CD4-positive, alpha-beta T cell treated with Interleukin-17A for 4 hours (primary cell): Measurements from ENCODE around the gene YIPF3.
A peak's percentile ranks its signal among the peaks of the same experiment; 100 is the strongest.
"Not testable (repeated sequence)": the region's sequence is repeated elsewhere in the genome, so short reads cannot be mapped to it uniquely, and the experiment has no call there.

Source experiments
- DNase-seq: peaks from one replicate; pipeline ENCODE4 v3.0.0-alpha.2; 2020; ENCODE audit warnings: mixed read lengths

The YIPF3 gene

DNA sequence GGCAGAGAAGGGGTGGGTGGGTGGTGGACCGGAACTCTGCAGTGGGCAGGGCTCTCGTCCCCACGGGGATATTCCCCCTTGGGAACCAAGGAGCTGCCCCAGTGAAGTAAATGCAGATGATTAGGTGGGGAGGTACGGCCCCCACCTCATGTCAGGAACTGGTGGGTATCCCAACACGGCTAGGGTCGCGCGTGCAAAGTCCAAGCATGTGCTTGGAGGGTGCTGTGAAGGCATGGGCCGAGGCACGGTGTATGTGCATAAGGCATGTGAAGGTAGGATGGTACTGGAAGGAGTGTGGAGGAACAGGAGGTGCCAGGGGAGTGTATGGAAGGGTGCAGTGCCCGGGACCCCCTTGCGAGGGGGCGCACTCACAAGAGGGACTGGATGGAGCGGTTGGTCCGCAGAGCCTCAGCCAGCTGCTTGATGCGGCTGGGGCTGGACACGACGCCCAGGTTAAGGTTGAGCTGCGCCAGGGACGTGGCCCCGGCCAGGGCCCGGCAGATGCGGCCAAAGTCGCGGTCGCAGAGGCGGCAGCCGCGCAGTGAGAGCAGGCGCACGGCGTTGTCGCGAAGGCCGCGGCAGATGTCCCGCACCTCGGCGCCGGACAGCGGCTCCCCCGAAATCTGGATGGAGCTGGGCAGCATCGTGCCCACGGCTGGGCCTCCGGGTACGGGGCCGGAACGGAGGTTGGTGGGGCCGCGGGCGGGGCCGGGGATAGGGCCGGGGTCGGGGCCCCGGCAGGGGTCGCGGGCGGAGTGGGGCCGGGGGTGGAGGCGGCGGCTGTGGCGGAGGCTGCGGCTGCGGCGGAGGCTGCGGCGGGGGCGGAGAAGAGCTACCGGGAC is 7.4 kb downstream of the YIPF3 start:
- no peak for DNase-seq

- no peak for DNase-seq
Measured at GRCh38 chr6:43508481-43509141, 8.1 kb downstream of the YIPF3 start.

GRCh38 chr6:43506667-43507471 is 9.9 kb downstream of the YIPF3 start:
- DNase-seq, result peak; percentile 86

GRCh38 chr6:43506171-43506570 is 10.6 kb downstream of the YIPF3 start:
- DNase-seq, result no peak

- no peak for DNase-seq
Measured at GRCh38 chr6:43505718-43506117, 11.0 kb downstream of the YIPF3 start.

- no peak for DNase-seq
Measured at GRCh38 chr6:43504756-43505593, 11.8 kb downstream of the YIPF3 start.

GRCh38 chr6:43503443-43503842 is 13.3 kb downstream of the YIPF3 start:
- DNase-seq, result no peak

DNA sequence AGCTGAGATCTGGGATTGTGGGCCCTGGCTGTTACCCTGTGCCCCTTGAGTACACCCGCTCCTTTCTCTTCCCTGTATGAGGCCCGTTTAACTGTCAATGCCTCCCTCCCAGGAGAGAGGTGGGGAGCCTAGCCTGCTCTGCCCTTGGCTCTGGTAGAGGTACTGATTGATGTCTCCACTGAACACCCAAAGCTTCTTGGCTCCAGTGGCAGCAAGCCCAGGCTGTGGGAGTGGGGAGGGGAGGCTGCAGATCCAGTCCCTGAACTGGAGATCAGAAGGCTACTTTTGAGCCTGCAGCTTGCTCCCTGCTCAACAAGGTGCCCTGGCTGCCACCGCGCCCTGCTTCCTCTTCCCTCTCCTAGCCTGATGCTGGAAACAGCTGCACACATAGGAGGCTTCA is 14.1 kb downstream of the YIPF3 start:
- no peak for DNase-seq

- DNase-seq, result no peak
Measured at GRCh38 chr6:43500921-43501320, 15.8 kb downstream of the YIPF3 start.

- no peak for DNase-seq
Measured at GRCh38 chr6:43499028-43499815, 17.5 kb downstream of the YIPF3 start.

- DNase-seq, result not testable (repeated sequence)
Measured at GRCh38 chr6:43498291-43498690, 18.4 kb downstream of the YIPF3 start.

- no peak for DNase-seq
Measured at GRCh38 chr6:43497689-43498088, 19.0 kb downstream of the YIPF3 start.

GRCh38 chr6:43497129-43497396 is 19.7 kb downstream of the YIPF3 start:
- no peak for DNase-seq

GRCh38 chr6:43496370-43497128 is 20.2 kb downstream of the YIPF3 start:
- DNase-seq, result peak; percentile 31

GRCh38 chr6:43495409-43495941 is 21.3 kb downstream of the YIPF3 start:
- DNase-seq, result peak; percentile 51

GRCh38 chr6:43494766-43495165 is 22.0 kb downstream of the YIPF3 start:
- no peak for DNase-seq

DNA sequence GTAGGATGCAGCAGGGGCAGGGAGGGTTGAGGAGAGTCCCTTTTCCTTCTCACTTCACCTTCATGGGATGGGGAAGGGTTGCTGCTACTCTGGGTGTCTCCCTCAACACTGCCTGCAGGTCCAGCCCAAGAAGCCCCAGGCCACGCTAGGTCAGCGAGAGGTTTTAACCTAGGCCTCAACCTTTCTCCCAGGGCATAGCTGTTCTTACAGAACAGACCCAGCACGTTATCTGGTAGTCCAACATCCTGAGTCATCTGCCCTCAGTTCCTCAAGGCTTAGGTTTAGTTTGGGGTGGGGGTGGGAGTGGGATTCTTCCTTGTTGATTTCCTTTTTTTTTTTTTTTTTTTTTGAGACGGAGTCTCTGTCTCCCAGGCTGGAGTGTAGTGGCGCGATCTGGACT is 22.4 kb downstream of the YIPF3 start:
- DNase-seq, result no peak

- no peak for DNase-seq
Measured at GRCh38 chr6:43493833-43494232, 22.9 kb downstream of the YIPF3 start.

- no peak for DNase-seq
Measured at GRCh38 chr6:43493230-43493629, 23.5 kb downstream of the YIPF3 start.

- no peak for DNase-seq
Measured at GRCh38 chr6:43492673-43493072, 24.1 kb downstream of the YIPF3 start.
